WTC11 (cell line): ENCODE measurements around the gene CDK6. TPM values are rescaled to one million over a fixed set of nuclear protein-coding genes. Genes with fewer than 3 reads are reported as not detected.

Experiments
- ATAC-seq: fragments of 200-7000 bp; cut with Tn5 transposase; 2 replicates; pipeline ENCODE4 v1.10.0; 2021; ENCODE audit warnings: mild to moderate bottlenecking, moderate library complexity
- CTCF ChIA-PET: fragments of 300-600 bp; sonication (Branson Sonifier 250); formaldehyde crosslinking; loops from one replicate; lab custom pipeline; 2021; ENCODE audit warnings: antibody characterized with exemption; lab: Charles Lee
- POLR2A ChIA-PET: fragments of 350-600 bp; sonication (Branson Sonifier 250); formaldehyde crosslinking; loops from one replicate; lab custom pipeline; 2021; ENCODE audit warnings: antibody characterized with exemption; lab: Charles Lee
- DNase-seq: peaks from one replicate; pipeline ENCODE4 v3.0.0; 2021; ENCODE audit warnings: low spot score
- H3K27ac Mint-ChIP-seq: 2 replicates; pipeline ENCODE4 v1.8.0; 2021; ENCODE audit warnings: mixed read lengths
- H3K27me3 Mint-ChIP-seq: 2 replicates; pipeline ENCODE4 v1.8.0; 2021; ENCODE audit warnings: low read depth, mild to moderate bottlenecking, moderate library complexity, mixed read lengths
- H3K36me3 Mint-ChIP-seq: 2 replicates; pipeline ENCODE4 v1.8.0; 2021; ENCODE audit warnings: mixed read lengths
- H3K4me1 Mint-ChIP-seq: 2 replicates; pipeline ENCODE4 v1.8.0; 2022; ENCODE audit warnings: mixed read lengths
- H3K4me3 Mint-ChIP-seq: 2 replicates; pipeline ENCODE4 v1.8.0; 2021; ENCODE audit warnings: mild to moderate bottlenecking, moderate library complexity, mixed read lengths
- H3K9me3 Mint-ChIP-seq: 2 replicates; pipeline ENCODE4 v1.8.0; 2021; ENCODE audit warnings: mixed read lengths
- ATF1 ChIP-seq: sonication (generic); formaldehyde crosslinking; IDR thresholded peaks from 2 replicates; pipeline ENCODE4 v1.8.1; 2023; ENCODE audit warnings: mild to moderate bottlenecking, moderate library complexity, missing genetic modification reagents
- CREB1 ChIP-seq: sonication (generic); formaldehyde crosslinking; IDR thresholded peaks from 2 replicates; pipeline ENCODE4 v1.8.0; 2023; ENCODE audit warnings: mild to moderate bottlenecking, missing genetic modification reagents
- CREM ChIP-seq: sonication (generic); formaldehyde crosslinking; IDR thresholded peaks from 2 replicates; pipeline ENCODE4 v1.8.1; 2022; ENCODE audit warnings: mild to moderate bottlenecking, missing genetic modification reagents, moderate library complexity
- IRF2 ChIP-seq: sonication (generic); formaldehyde crosslinking; IDR thresholded peaks from 2 replicates; pipeline ENCODE4 v1.8.0; 2022; ENCODE audit warnings: low read depth, missing genetic modification reagents, borderline replicate concordance
- MXD4 ChIP-seq: fragments of 250-450 bp; sonication (Bioruptor Pico); IDR thresholded peaks from 2 replicates; pipeline ENCODE4 v1.8.0; 2021; ENCODE audit warnings: mild to moderate bottlenecking, moderate library complexity, borderline replicate concordance
- MYBL2 ChIP-seq: sonication (generic); formaldehyde crosslinking; IDR thresholded peaks from 2 replicates; pipeline ENCODE4 v1.8.1; 2023; ENCODE audit warnings: mild to moderate bottlenecking, moderate library complexity, missing genetic modification reagents
- NFATC4 ChIP-seq: fragments of 250-450 bp; sonication (Bioruptor Pico); IDR thresholded peaks from 2 replicates; pipeline ENCODE4 v1.9.0; 2021; ENCODE audit warnings: mild to moderate bottlenecking
- NFYB ChIP-seq: sonication (generic); formaldehyde crosslinking; conservative IDR thresholded peaks from 2 replicates; pipeline ENCODE4 v1.8.0; 2022; ENCODE audit warnings: low read depth, missing genetic modification reagents
- OVOL2 ChIP-seq: fragments of 250-450 bp; sonication (Bioruptor Pico); IDR thresholded peaks from 2 replicates; pipeline ENCODE4 v1.9.0; 2021; ENCODE audit warnings: mild to moderate bottlenecking, borderline replicate concordance
- PRRX2 ChIP-seq: fragments of 250-450 bp; sonication (Bioruptor Pico); IDR thresholded peaks from 2 replicates; pipeline ENCODE4 v1.8.0; 2021; ENCODE audit warnings: mild to moderate bottlenecking
- TEAD1 ChIP-seq: sonication (generic); formaldehyde crosslinking; IDR thresholded peaks from 2 replicates; pipeline ENCODE4 v1.8.0; 2022; ENCODE audit warnings: mild to moderate bottlenecking, missing genetic modification reagents
- TEAD4 ChIP-seq: sonication (generic); formaldehyde crosslinking; IDR thresholded peaks from 2 replicates; pipeline ENCODE4 v1.8.0; 2022; ENCODE audit warnings: mild to moderate bottlenecking, missing genetic modification reagents
- ZNF219 ChIP-seq: sonication (generic); formaldehyde crosslinking; IDR thresholded peaks from 2 replicates; pipeline ENCODE4 v1.8.0; 2023; ENCODE audit warnings: missing genetic modification reagents, mild to moderate bottlenecking, borderline replicate concordance
- ZNF416 ChIP-seq: fragments of 250-450 bp; sonication (Bioruptor Pico); IDR thresholded peaks from 2 replicates; pipeline ENCODE4 v1.9.0; 2021; ENCODE audit warnings: mild to moderate bottlenecking, inconsistent platforms
- total RNA-seq: library from RNA; stranded (reverse); gene quantifications from 3 replicates; pipeline ENCODE4 v1.2.3, GENCODE V29; 2021
- TF ChIP-seq, protein P1 (sequence below): sonication (generic); formaldehyde crosslinking; conservative IDR thresholded peaks from 2 replicates; pipeline ENCODE4 v1.8.1; 2023; ENCODE audit warnings: mild to moderate bottlenecking, low read depth, missing genetic modification reagents, moderate library complexity
- TF ChIP-seq, protein P2 (sequence below): fragments of 200-600 bp; IDR thresholded peaks from 2 replicates; pipeline ENCODE4 v1.8.0; 2022; ENCODE audit warnings: antibody characterized with exemption
- TF ChIP-seq, protein P3 (sequence below): sonication (generic); formaldehyde crosslinking; conservative IDR thresholded peaks from 2 replicates; pipeline ENCODE4 v1.8.1; 2022; ENCODE audit warnings: mild to moderate bottlenecking, missing genetic modification reagents
- TF ChIP-seq, protein P4 (sequence below): sonication (generic); formaldehyde crosslinking; IDR thresholded peaks from 2 replicates; pipeline ENCODE4 v1.8.1; 2023; ENCODE audit warnings: mild to moderate bottlenecking, moderate library complexity, missing genetic modification reagents
- TF ChIP-seq, protein P5 (sequence below): sonication (generic); formaldehyde crosslinking; IDR thresholded peaks from 2 replicates; pipeline ENCODE4 v1.8.1; 2023; ENCODE audit warnings: mild to moderate bottlenecking, missing genetic modification reagents
- TF ChIP-seq, protein P6 (sequence below): sonication (generic); formaldehyde crosslinking; IDR thresholded peaks from 2 replicates; pipeline ENCODE4 v1.8.0; 2023; ENCODE audit warnings: mild to moderate bottlenecking, missing genetic modification reagents

CDK6 gene
- total RNA-seq, 1 experiment from 2014 or later = 47.2 TPM

DNA sequence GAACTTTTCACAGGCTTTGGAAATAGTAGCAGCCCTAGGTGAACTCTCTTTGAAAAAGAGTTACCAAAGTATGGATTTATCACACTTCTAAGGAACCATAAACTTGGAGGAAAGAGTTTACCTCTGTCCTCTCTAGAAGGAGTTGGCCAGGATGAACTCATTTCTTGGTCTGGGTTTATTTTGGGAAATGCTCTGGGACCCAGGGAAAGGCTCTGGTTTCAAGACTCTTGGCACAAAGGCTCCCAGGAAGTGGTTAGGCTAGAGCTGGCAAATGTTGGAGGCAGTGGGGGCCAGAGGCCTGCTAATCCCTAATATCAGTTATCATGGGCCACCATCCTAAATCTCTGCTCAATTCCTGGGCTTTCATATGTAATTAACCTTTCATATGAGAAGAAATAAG, 36.3 kb upstream of the CDK6 start:
- no peak for ATAC-seq
- H3K4me3 Mint-ChIP-seq = no peak overlapping the region
- no peak for DNase-seq
- ChIA-PET POLR2A (no interaction called here), CTCF (interaction anchor here (1.0 kb wide), 1 partner anchor 283 kb away, joined by 5 read pairs; the partner anchor contains the start of gene FAM133B)
- H3K27ac Mint-ChIP-seq = no peak overlapping the region
- no peaks in the 10 kb centered on the region for H3K36me3 Mint-ChIP-seq
- no peaks in the 10 kb centered on the region for H3K9me3 Mint-ChIP-seq
- H3K27me3 Mint-ChIP-seq = no peaks in the 10 kb centered on the region; the same call in 1 of the 2 replicates
- TF ChIP-seq MXD4 (no peak), MYBL2 (CRISPR knock-in tag) (no peak), OVOL2 (no peak), NFYB (CRISPR knock-in tag) (no peak), ZNF416 (CRISPR knock-in tag) (no peak), PRRX2 (CRISPR knock-in tag) (no peak), CREM (CRISPR knock-in tag) (no peak), TEAD1 (CRISPR knock-in tag) (no peak), NFATC4 (no peak), CREB1 (CRISPR knock-in tag) (no peak), ATF1 (CRISPR knock-in tag) (no peak), IRF2 (no peak), TEAD4 (no peak), ZNF219 (no peak)
- TF ChIP-seq, protein P1, sequence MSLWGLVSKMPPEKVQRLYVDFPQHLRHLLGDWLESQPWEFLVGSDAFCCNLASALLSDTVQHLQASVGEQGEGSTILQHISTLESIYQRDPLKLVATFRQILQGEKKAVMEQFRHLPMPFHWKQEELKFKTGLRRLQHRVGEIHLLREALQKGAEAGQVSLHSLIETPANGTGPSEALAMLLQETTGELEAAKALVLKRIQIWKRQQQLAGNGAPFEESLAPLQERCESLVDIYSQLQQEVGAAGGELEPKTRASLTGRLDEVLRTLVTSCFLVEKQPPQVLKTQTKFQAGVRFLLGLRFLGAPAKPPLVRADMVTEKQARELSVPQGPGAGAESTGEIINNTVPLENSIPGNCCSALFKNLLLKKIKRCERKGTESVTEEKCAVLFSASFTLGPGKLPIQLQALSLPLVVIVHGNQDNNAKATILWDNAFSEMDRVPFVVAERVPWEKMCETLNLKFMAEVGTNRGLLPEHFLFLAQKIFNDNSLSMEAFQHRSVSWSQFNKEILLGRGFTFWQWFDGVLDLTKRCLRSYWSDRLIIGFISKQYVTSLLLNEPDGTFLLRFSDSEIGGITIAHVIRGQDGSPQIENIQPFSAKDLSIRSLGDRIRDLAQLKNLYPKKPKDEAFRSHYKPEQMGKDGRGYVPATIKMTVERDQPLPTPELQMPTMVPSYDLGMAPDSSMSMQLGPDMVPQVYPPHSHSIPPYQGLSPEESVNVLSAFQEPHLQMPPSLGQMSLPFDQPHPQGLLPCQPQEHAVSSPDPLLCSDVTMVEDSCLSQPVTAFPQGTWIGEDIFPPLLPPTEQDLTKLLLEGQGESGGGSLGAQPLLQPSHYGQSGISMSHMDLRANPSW (CRISPR knock-in tag) = no peak
- TF ChIP-seq, protein P2, sequence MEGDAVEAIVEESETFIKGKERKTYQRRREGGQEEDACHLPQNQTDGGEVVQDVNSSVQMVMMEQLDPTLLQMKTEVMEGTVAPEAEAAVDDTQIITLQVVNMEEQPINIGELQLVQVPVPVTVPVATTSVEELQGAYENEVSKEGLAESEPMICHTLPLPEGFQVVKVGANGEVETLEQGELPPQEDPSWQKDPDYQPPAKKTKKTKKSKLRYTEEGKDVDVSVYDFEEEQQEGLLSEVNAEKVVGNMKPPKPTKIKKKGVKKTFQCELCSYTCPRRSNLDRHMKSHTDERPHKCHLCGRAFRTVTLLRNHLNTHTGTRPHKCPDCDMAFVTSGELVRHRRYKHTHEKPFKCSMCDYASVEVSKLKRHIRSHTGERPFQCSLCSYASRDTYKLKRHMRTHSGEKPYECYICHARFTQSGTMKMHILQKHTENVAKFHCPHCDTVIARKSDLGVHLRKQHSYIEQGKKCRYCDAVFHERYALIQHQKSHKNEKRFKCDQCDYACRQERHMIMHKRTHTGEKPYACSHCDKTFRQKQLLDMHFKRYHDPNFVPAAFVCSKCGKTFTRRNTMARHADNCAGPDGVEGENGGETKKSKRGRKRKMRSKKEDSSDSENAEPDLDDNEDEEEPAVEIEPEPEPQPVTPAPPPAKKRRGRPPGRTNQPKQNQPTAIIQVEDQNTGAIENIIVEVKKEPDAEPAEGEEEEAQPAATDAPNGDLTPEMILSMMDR = no peak
- TF ChIP-seq, protein P3, sequence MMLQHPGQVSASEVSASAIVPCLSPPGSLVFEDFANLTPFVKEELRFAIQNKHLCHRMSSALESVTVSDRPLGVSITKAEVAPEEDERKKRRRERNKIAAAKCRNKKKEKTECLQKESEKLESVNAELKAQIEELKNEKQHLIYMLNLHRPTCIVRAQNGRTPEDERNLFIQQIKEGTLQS (CRISPR knock-in tag) = no peak
- TF ChIP-seq, protein P4, sequence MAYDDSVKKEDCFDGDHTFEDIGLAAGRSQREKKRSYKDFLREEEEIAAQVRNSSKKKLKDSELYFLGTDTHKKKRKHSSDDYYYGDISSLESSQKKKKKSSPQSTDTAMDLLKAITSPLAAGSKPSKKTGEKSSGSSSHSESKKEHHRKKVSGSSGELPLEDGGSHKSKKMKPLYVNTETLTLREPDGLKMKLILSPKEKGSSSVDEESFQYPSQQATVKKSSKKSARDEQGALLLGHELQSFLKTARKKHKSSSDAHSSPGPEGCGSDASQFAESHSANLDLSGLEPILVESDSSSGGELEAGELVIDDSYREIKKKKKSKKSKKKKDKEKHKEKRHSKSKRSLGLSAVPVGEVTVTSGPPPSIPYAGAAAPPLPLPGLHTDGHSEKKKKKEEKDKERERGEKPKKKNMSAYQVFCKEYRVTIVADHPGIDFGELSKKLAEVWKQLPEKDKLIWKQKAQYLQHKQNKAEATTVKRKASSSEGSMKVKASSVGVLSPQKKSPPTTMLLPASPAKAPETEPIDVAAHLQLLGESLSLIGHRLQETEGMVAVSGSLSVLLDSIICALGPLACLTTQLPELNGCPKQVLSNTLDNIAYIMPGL (CRISPR knock-in tag) = no peak
- TF ChIP-seq, protein P5, sequence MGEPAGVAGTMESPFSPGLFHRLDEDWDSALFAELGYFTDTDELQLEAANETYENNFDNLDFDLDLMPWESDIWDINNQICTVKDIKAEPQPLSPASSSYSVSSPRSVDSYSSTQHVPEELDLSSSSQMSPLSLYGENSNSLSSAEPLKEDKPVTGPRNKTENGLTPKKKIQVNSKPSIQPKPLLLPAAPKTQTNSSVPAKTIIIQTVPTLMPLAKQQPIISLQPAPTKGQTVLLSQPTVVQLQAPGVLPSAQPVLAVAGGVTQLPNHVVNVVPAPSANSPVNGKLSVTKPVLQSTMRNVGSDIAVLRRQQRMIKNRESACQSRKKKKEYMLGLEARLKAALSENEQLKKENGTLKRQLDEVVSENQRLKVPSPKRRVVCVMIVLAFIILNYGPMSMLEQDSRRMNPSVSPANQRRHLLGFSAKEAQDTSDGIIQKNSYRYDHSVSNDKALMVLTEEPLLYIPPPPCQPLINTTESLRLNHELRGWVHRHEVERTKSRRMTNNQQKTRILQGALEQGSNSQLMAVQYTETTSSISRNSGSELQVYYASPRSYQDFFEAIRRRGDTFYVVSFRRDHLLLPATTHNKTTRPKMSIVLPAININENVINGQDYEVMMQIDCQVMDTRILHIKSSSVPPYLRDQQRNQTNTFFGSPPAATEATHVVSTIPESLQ (CRISPR knock-in tag) = no peak
- TF ChIP-seq, protein P6, sequence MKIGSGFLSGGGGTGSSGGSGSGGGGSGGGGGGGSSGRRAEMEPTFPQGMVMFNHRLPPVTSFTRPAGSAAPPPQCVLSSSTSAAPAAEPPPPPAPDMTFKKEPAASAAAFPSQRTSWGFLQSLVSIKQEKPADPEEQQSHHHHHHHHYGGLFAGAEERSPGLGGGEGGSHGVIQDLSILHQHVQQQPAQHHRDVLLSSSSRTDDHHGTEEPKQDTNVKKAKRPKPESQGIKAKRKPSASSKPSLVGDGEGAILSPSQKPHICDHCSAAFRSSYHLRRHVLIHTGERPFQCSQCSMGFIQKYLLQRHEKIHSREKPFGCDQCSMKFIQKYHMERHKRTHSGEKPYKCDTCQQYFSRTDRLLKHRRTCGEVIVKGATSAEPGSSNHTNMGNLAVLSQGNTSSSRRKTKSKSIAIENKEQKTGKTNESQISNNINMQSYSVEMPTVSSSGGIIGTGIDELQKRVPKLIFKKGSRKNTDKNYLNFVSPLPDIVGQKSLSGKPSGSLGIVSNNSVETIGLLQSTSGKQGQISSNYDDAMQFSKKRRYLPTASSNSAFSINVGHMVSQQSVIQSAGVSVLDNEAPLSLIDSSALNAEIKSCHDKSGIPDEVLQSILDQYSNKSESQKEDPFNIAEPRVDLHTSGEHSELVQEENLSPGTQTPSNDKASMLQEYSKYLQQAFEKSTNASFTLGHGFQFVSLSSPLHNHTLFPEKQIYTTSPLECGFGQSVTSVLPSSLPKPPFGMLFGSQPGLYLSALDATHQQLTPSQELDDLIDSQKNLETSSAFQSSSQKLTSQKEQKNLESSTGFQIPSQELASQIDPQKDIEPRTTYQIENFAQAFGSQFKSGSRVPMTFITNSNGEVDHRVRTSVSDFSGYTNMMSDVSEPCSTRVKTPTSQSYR = no peak
- peaks cover 7% of the 10 kb centered on the region for H3K4me1 Mint-ChIP-seq
